Left hindlimb (tissue), 1 donor: ENCODE data around the gene RPRD1B.
"Not testable (repeated sequence)": the region's sequence is repeated elsewhere in the genome, so short reads cannot be mapped to it uniquely, and the experiment has no call there.

Experiments
- DNase-seq: peaks from one replicate; pipeline ENCODE4 v3.0.0-alpha.2; 2018

Gene RPRD1B

GRCh38 chr20:38107916-38108315 lies 74.4 kb downstream of the RPRD1B start:
- not testable (repeated sequence) for DNase-seq

GRCh38 chr20:38108438-38108985 lies 75.0 kb downstream of the RPRD1B start:
- peak; percentile 59 for DNase-seq

- peak; percentile 68 for DNase-seq
Observed at GRCh38 chr20:38108986-38109541, 75.5 kb downstream of the RPRD1B start.

- peak; percentile 78 for DNase-seq
Observed at GRCh38 chr20:38109591-38110524, 76.3 kb downstream of the RPRD1B start.

- DNase-seq: no peak
Observed at GRCh38 chr20:38110525-38111178, 77.1 kb downstream of the RPRD1B start.

- no peak for DNase-seq
Observed at GRCh38 chr20:38111366-38112232, 78.1 kb downstream of the RPRD1B start.

- no peak for DNase-seq
Observed at GRCh38 chr20:38112261-38112929, 78.8 kb downstream of the RPRD1B start.

GRCh38 chr20:38112930-38113294 lies 79.4 kb downstream of the RPRD1B start:
- no peak for DNase-seq

- no peak for DNase-seq
Observed at GRCh38 chr20:38113401-38114325, 80.1 kb downstream of the RPRD1B start.

- no peak for DNase-seq
Observed at GRCh38 chr20:38114353-38114791, 80.8 kb downstream of the RPRD1B start.

GRCh38 chr20:38115205-38115604 lies 81.7 kb downstream of the RPRD1B start:
- no peak for DNase-seq

- DNase-seq: no peak
Observed at GRCh38 chr20:38115896-38116295, 82.3 kb downstream of the RPRD1B start.

- DNase-seq: no peak
Observed at GRCh38 chr20:38116409-38117165, 83.0 kb downstream of the RPRD1B start.

- DNase-seq: no peak
Observed at GRCh38 chr20:38117205-38117604, 83.7 kb downstream of the RPRD1B start.

GRCh38 chr20:38117635-38118034 lies 84.1 kb downstream of the RPRD1B start:
- no peak for DNase-seq

- no peak for DNase-seq
Observed at GRCh38 chr20:38119446-38119845, 85.9 kb downstream of the RPRD1B start.

- no peak for DNase-seq
Observed at GRCh38 chr20:38120625-38120988, 87.1 kb downstream of the RPRD1B start.

- no peak for DNase-seq
Observed at GRCh38 chr20:38121741-38122140, 88.2 kb downstream of the RPRD1B start.

- no peak for DNase-seq
Observed at GRCh38 chr20:38123021-38123587, 89.6 kb downstream of the RPRD1B start.
